SK-N-SH (cell line): ENCODE data around the gene FYB1.

Source experiments
- CHD2 ChIP-seq: fragments of 150-350 bp; IDR thresholded peaks from 2 replicates; pipeline ENCODE4 v1.6.1; 2018; ENCODE audit warnings: low read length; ENCODE audit not compliant: partially characterized antibody
- GABPA ChIP-seq: IDR thresholded peaks from 2 replicates; pipeline ENCODE4 v1.4.0; 2012; ENCODE audit warnings: low read depth, mild to moderate bottlenecking
- TEAD4 ChIP-seq: IDR thresholded peaks from 2 replicates; pipeline ENCODE4 v1.4.0; 2012; ENCODE audit warnings: mild to moderate bottlenecking, borderline replicate concordance; ENCODE audit not compliant: insufficient read depth
- TF ChIP-seq, protein P1 (sequence below): fragments of 200-600 bp; sonication (generic); IDR thresholded peaks from 2 replicates; pipeline ENCODE4 v1.6.1; 2017; ENCODE audit warnings: antibody characterized with exemption, mild to moderate bottlenecking, moderate library complexity
- TF ChIP-seq, protein P2 (sequence below): IDR thresholded peaks from 2 replicates; pipeline ENCODE4 v1.6.1; 2012; ENCODE audit warnings: mild to moderate bottlenecking, low read depth, low read length, moderate library complexity

DNA sequence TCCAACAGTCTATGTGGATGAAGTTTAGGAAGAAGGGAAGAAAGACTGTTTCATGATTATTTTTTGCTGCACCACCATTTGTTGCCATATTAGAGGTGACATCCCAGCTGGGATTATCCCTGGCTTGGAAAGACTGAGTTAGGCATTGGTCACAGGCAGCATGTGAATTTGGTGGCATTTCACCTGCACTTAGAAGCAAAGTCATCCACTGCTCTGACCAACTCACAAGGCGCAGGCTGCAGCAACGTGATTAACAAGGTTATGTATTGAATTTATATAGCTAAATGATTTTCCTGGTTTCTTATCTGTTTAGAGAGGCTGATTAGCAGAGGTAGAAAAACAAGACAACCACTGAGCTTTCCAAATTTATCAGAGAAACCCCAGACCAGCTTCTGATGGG lies 2.7 kb downstream of the FYB1 start:
- TF ChIP-seq CHD2 (no peak), TEAD4 (no peak), GABPA (no peak)
- TF ChIP-seq, protein P1, sequence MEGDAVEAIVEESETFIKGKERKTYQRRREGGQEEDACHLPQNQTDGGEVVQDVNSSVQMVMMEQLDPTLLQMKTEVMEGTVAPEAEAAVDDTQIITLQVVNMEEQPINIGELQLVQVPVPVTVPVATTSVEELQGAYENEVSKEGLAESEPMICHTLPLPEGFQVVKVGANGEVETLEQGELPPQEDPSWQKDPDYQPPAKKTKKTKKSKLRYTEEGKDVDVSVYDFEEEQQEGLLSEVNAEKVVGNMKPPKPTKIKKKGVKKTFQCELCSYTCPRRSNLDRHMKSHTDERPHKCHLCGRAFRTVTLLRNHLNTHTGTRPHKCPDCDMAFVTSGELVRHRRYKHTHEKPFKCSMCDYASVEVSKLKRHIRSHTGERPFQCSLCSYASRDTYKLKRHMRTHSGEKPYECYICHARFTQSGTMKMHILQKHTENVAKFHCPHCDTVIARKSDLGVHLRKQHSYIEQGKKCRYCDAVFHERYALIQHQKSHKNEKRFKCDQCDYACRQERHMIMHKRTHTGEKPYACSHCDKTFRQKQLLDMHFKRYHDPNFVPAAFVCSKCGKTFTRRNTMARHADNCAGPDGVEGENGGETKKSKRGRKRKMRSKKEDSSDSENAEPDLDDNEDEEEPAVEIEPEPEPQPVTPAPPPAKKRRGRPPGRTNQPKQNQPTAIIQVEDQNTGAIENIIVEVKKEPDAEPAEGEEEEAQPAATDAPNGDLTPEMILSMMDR = no peak
- TF ChIP-seq, protein P2, sequence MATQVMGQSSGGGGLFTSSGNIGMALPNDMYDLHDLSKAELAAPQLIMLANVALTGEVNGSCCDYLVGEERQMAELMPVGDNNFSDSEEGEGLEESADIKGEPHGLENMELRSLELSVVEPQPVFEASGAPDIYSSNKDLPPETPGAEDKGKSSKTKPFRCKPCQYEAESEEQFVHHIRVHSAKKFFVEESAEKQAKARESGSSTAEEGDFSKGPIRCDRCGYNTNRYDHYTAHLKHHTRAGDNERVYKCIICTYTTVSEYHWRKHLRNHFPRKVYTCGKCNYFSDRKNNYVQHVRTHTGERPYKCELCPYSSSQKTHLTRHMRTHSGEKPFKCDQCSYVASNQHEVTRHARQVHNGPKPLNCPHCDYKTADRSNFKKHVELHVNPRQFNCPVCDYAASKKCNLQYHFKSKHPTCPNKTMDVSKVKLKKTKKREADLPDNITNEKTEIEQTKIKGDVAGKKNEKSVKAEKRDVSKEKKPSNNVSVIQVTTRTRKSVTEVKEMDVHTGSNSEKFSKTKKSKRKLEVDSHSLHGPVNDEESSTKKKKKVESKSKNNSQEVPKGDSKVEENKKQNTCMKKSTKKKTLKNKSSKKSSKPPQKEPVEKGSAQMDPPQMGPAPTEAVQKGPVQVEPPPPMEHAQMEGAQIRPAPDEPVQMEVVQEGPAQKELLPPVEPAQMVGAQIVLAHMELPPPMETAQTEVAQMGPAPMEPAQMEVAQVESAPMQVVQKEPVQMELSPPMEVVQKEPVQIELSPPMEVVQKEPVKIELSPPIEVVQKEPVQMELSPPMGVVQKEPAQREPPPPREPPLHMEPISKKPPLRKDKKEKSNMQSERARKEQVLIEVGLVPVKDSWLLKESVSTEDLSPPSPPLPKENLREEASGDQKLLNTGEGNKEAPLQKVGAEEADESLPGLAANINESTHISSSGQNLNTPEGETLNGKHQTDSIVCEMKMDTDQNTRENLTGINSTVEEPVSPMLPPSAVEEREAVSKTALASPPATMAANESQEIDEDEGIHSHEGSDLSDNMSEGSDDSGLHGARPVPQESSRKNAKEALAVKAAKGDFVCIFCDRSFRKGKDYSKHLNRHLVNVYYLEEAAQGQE = no peak
